ENCODE results near the gene IL26.

IL26 gene, protein sequence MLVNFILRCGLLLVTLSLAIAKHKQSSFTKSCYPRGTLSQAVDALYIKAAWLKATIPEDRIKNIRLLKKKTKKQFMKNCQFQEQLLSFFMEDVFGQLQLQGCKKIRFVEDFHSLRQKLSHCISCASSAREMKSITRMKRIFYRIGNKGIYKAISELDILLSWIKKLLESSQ

GRCh38 chr12:68225576-68226476, at the start of gene IL26:
IL26 (minus strand) TSS chr12:68225810; CDS start chr12:68225756, 54 bp downstream.
- in situ Hi-C loops (cut with HindIII; ENCODE audit: low sequenced_read_pairs), result no loop called here

DNA sequence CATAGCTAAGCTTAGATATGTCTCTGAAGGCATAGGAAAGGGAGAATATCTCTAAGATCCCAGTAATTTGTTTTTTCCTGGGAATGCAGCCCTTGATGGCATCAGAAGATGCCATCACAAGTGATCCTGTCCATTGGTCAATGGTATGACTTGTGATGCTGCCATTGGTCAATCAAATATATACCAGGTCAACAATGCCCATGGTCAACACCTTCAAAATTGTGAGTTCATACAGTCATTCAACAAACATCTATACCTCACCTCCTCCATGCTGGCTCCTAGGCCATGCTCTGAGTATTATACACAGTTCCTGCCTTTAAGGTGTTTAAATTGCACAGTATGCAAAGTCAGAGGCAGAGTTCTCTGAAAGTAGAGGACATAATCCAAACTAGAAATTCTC, 47.1 kb upstream of the IL26 start:
- in situ Hi-C loops (cut with HindIII; ENCODE audit: low sequenced_read_pairs), result no loop called here

GRCh38 chr12:68271346-68271745, 45.7 kb upstream of the IL26 start:
- in situ Hi-C loops (cut with HindIII; ENCODE audit: low sequenced_read_pairs), result no loop called here

- in situ Hi-C loops (cut with HindIII; ENCODE audit: low sequenced_read_pairs), result no loop called here
Measured at GRCh38 chr12:68270358-68270757, 44.7 kb upstream of the IL26 start.

- in situ Hi-C loops (cut with HindIII; ENCODE audit: low sequenced_read_pairs), result no loop called here
Measured at GRCh38 chr12:68269779-68270178, 44.2 kb upstream of the IL26 start.

GRCh38 chr12:68268967-68269366, 43.4 kb upstream of the IL26 start:
- in situ Hi-C loops (cut with HindIII; ENCODE audit: low sequenced_read_pairs), result no loop called here

DNA sequence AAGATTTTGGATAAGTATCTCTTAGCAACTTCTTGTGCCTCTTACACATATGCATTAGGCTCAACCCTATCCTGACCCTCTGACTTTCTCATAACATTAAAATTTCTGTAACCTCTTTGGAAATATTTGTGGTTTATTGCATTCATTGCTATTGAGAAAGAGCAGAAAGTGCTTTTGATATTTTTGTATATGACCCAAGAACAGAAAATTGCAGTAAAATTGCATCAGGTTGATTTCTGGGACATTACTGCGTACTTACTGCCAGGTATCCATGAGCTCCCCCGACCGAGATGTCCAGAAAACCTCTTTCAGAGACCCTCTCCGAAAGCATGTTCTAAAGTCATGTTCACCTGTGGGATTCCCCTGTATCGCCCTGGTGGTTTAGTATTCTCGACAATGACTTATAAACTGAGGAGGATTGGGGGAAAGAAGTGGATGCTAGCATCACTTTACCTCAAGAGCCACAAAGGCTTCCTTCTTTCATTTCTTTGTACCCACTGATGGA, 42.3 kb upstream of the IL26 start:
- in situ Hi-C loops (cut with HindIII; ENCODE audit: low sequenced_read_pairs), result no loop called here

DNA sequence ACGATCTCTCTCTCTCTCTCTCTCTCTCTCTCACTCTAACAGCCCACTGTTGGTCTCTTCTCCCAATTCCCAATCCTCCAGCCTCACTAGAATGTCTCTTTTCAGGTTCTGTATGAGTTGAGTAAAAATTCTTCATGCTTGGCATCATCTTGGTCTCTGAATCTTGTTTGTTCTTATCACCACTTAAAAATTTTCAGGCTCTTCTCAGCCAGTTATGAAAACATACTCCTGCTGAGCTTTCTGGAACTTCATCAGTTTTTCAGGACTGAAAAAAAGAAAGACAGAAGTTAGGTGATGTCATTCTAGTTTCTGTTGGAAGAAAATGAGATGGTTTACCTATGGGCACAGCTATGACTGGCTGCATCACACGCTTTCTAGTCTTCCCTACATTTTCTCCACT, 39.2 kb upstream of the IL26 start:
- in situ Hi-C loops (cut with HindIII; ENCODE audit: low sequenced_read_pairs), result no loop called here

DNA sequence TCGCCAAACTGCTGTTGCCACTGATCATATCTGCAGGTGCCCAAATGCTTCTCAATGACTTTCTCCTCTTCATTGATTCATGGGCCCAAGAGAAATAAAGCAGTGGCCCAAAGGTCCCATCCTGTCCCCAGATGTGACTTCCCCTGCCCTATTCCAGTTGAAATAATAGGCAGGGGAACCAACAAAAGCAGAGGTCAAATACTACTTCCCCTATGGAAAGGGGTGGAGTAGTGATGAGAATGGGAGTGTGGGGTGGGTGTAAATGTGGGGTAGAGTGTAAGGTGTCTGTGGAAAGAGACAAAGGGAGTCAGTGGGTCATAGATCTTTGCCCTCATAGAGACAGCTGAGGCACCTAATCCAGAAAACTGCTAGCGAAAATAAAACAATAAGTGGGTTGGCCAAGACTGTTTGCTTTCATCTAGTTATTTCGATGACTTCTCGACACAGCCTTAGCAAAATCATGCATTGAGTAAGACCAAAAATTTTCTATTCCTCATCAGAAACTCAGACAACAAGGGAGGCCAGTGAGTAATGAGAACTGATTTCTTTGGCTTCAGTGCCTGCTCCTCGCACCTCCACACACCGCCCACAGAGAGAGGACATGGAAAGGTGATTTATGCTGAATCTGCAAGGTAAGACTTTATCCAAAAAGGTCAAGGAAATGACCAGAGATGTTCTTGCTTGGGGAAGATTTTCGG, 38.7 kb upstream of the IL26 start:
- in situ Hi-C loops (cut with HindIII; ENCODE audit: low sequenced_read_pairs), result no loop called here

DNA sequence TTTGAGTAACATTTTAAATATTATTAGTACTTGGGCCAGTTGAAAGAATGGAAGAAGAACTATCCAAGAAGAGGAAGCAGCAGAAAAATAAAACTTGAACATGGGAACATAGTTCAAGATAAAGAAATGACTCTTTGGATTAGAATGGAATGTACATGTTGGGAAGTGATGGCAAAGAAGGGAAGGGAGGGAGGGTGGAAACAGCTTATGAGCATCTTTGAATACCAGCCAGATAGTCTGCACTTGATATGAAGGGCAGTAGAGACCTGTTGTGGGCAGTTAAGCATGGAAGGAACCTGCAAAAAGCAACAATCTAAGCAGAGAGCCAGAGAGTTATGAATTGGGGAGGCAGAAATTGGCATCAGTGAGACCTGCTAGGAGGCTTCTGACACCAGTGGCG, 37.8 kb upstream of the IL26 start:
- in situ Hi-C loops (cut with HindIII; ENCODE audit: low sequenced_read_pairs), result no loop called here

DNA sequence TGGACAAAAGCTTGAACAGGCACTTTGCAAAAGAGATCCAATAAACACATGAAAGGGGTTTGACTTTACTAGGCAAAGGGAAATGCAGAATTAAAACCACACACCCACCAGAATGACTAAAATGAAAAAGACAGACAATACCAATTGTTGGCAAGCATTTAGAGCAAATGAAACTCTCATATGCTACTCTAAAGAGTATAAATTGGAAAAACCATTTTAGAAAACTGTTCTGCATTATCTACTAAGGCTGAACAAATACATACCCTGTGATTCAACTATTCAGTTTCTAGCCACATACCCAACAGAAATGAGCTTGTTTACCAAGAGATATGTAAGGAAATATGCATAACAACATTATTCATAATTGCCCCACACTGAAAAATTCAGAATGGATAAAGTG, 36.3 kb upstream of the IL26 start:
- in situ Hi-C loops (cut with HindIII; ENCODE audit: low sequenced_read_pairs), result no loop called here

DNA sequence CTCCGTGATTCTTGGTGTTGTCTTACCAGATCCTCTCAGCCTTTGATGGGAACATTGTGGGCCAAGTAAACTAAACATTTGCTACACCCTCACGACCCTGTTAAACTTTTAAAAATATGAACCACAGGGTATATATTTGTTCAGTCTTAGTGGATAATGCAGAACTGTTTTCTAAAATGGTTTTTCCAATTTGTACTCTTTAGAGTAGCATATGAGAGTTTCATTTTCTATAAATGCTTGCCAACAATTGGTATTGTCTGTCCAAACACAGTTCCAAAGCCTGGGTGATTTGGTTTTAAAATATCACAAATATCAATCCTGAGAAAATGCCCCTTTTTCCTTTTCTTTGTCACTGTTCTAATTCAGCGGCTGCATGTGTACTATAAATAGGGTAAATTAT, 34.5 kb upstream of the IL26 start:
- in situ Hi-C loops (cut with HindIII; ENCODE audit: low sequenced_read_pairs), result no loop called here

DNA sequence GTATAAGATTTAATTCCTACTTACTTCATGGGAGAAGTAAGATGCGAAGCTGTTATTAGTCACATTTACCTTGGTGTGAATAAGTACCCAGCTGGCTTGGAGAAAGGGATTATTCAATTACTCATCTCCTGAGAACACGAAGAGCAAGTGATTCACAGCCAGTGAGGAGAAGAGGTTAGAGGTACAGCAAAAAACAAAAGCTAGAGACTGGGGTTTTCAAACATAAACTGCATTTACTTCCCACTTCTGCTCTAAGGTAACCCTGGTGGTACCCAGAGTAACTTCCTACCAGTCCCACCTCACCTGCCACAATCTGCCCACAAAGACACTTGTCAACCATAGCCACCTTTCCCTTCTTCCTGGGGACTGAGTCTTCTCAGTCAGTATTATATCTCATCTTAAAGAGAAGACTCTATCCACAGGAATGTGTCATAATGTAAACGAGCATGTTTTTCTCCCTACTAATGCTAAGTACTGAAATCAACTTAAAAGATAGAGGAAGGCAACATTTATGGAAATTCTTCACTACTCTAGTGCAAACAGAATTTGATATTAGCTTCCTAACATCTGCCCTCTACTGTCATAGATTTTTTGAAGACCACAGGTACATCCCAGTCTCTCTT, 33.8 kb upstream of the IL26 start:
- in situ Hi-C loops (cut with HindIII; ENCODE audit: low sequenced_read_pairs), result no loop called here

DNA sequence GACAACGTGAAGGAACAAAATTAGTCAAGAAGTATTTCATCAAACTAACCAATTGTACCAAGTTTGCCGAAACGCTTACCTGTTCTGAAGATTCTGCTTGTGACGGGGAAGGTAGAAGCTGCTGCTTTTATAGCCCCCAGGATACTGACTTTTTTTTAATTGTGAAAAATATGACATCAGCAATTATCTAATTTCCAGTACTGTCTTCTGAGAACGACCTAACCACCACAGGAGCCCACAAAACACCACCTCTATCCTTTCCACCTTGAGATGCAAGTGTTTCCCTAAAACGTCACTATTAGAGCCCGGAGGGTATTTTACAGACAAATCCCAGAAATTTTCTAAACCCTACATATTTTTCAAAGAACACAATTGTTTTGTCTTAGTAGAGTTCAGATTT, 27.9 kb upstream of the IL26 start, which contains the start of gene IL22:
IL22 (minus strand) TSS at position 101 of the 400 bp plus-strand sequence. CDS start 156 bp downstream, outside the sequence.
- in situ Hi-C loops (cut with HindIII; ENCODE audit: low sequenced_read_pairs), result no loop called here

DNA sequence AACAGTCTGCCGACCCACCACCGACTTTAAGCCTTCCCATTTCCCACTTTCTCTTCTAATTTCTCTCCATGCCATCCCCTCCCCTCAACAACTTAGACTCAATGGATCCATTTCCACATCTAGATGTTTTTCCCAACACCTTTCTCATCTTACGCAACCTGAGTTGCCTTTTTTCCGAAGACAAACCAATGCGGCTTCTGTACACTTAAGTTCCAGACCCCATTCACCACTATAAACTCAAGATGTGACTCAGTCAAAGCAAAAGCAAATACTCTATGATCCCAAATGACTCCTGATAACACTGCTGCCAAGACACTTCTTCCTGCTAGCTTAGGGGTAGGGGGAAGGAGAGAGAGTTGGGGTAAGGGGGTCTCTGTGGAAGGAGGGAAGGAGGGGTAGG, 26.5 kb upstream of the IL26 start:
- in situ Hi-C loops (cut with HindIII; ENCODE audit: low sequenced_read_pairs), result no loop called here

GRCh38 chr12:68250454-68250853, 24.8 kb upstream of the IL26 start:
- in situ Hi-C loops (cut with HindIII; ENCODE audit: low sequenced_read_pairs), result no loop called here

GRCh38 chr12:68247785-68248184, 22.2 kb upstream of the IL26 start:
- in situ Hi-C loops (cut with HindIII; ENCODE audit: low sequenced_read_pairs), result no loop called here

GRCh38 chr12:68246350-68246749, 20.7 kb upstream of the IL26 start:
- in situ Hi-C loops (cut with HindIII; ENCODE audit: low sequenced_read_pairs), result no loop called here

- in situ Hi-C loops (cut with HindIII; ENCODE audit: low sequenced_read_pairs), result no loop called here
Measured at GRCh38 chr12:68245180-68246021, 19.8 kb upstream of the IL26 start.

GRCh38 chr12:68242777-68243176, 17.2 kb upstream of the IL26 start:
- in situ Hi-C loops (cut with HindIII; ENCODE audit: low sequenced_read_pairs), result no loop called here
